Cerebellar nuclear complex (tissue), 1 donor: ENCODE measurements around the gene GPC3.

ENCODE experiments used
- DNase-seq, 2 experiments: peaks; one replicate each; lab custom pipeline; 2025; lab: John Stamatoyannopoulos, UW

The GPC3 gene

DNA sequence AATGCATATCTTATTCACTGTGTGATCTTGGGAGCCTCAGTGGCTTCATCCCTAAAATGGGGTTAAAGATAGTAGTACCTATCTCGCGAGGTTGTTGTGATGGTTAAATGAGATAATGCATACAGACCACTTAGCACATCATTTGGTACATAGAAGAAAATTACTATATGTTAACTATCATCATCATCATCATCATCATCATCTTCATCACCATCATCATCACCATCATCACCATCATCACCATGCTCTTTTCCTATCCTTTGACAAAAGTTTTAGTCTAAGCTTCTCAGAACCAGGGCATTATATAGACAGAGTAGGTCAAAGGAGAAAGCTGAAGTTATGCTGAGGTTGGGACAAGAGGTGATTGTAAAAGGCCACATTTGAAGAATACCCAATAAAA lies 145.0 kb downstream of the GPC3 start:
- no peak for DNase-seq

DNA sequence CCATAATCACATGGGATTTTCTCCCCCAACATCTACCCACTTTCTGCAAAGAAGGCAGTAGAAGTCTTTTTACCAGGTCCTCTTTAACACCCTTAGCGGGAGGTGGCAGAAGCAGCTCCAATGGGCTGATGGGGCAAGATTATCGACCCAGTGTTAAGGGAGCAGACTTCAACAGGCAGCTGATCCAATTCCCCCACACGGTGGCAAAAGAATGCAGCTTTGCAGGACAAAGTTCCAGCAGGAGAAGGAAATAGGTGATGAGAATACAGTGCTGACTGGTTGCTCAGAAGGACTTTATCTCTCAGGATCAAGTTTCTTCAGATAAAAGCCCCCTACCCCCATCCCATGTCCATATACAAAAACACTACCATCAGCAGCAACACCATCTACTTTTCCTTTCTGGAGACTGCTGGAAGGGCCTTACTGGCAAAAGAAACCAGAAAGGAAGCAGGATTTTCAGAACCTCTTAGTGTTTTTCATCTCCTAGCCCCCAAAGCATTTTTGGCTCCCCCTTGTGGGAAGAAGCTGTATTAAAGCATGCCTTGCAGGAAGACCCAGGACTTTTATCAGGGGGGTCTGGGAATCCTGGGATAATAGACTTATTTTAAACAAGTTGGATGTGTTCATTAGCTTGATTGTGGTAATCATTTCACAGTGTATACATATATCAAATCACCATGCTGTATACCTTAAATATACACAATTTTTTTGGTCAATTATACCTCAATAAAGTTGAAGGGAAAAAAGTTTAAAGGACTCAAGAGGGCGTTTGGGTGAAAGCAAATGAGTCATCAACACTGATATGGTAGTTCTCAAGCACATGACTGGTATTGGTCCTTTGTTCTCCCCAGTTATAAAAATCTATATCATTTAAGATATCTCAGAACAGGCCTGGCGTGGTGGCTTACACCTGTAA lies 146.4 kb downstream of the GPC3 start:
- DNase-seq: no peak

DNA sequence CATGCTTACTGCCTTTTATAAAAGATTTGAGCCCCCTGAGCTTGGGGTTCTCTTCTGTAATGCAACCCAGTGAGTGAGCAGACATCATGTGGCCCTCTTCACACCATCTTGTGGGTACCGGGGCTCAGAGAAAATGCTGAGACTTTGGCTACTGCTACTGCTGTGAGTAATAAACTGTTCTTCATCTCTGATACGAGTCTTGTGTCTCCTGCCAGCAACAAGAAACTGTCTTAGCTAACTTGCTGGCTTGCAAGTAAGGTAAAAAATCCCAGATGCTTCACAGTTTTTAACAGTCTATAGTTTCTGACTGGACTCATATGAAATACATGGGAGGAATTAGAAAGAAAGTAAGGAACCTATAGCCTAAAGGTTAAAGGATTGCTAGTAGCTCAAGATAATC lies 148.3 kb downstream of the GPC3 start:
- no peak for DNase-seq

DNA sequence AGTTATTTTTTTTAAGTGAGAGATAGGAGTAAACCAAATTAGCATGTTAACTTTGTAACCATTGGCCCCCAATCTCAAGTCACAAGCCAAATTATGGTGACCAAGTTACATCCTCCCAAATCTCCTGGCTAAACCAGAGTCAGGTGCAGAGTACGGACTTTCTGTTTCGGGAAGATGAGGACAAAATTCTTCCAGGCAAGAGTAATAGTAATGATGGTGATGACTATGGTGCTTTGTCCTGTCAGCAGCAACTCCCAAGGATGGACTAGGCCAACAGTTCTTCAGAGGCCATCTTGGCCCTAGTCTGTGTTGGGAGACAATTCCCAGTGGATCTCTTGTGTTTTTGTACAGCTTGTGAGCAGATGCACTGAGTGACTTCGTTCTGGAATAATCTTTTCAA lies 148.8 kb downstream of the GPC3 start:
- DNase-seq: no peak

DNA sequence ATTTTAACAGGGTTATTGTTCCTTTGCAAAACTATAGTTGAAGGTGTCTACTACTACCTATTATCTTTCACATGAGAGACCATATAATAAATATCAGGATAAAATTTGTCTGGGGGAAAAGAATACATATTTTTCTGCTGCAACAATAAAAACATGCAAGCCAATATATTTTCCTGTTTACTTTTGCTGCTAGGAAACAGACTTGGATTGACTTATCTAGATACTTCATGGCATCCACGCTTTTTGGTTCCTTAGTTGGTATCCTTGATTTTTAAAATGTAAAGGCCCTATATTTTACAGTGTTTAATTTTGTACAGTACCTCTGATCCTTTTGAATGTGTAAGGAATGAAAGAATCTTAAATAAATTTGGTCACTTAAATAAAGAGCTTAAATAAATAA lies 150.6 kb downstream of the GPC3 start:
- no peak for DNase-seq

DNA sequence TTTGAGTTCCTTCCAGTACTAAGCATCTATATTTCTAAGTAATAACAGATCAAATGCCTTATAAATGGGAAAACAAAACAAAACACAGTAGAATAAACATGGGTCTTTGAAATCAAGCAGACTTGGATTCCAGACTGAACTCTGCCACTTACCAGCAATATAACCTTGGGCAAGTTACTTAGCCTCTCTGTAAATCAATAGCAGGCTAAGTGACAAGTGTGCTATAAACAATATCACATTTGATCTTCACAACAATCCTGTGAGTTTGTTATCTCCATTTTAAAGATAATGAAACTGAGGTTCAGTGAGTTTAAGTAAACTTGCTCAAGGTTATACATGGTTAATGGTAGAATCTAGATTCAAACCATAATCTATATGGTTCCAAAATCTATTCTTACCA lies 165.8 kb downstream of the GPC3 start:
- DNase-seq: no peak

DNA sequence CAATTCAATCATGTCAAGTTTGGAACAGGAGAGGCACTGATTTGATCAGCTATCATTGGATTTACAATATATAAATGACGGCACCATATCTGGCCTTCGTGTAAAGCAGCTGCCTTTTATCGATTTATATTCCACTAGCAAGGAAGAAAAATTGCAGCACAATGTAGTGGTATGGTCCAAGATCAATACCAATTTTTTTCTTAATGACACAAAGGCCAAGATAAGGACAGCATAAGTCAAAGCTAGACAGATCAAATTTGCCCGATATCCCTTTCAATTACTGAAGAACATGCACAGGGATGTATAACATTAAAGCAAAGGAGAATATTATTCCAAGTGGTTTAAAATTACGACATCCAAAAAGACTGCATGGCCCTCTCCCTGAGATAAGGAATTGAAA lies 167.4 kb downstream of the GPC3 start:
- DNase-seq: no peak

DNA sequence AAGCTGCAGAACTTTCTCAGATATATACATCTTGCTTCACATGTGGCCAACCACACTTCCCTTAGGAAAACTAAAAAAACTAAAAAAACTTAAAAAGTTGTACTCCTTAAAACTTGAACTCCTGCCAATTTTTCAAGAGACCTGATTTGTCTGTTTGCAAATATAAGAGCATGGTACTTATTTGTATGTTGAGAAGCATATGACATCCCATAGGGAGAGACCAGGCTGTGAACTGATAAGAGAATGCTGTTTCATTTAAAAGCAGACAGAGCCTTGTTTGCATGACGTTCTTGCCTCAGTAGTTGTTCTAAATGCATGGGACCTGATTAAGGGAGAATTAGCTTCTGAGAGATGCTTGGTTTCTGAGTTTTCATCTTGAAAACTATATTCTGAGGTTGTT lies 169.9 kb downstream of the GPC3 start:
- DNase-seq: no peak

DNA sequence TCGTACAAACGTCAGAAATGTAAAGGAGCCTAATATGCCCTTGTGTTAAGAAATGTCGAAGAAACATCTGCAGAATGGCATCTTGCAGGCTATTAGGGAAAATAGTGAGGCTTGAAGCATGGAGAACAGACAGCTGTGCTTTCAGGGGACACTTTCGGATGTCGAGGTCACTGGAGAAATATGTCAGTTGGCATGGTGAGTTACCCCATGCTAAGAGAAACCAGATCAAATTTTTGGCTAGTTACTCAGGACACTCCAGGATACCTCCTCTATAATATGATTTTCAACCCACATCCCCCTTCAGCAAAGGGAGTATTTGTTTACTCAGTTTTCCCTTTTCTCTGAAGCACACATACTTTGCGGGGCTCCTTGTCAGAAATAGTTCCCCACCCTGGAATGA lies 171.4 kb downstream of the GPC3 start:
- no peak for DNase-seq

DNA sequence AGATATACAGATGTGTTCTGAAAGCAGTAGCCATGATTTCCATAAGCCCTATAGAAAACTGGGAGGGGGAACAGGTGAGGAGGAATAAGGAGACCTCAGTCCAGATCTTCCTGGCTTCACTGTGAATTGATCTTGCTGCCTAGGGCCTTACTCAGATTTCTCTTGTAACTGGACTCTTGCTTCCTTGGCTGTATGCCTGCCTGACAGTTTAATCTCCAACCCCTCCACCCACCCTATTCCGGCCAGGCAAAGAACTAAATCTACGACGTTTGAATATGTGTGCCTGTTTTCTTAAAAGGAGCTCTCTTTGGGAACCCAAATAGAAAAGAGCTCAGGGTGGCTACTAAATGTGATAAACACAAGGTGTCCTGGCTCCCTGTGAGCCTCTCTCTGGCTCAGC lies 173.0 kb downstream of the GPC3 start:
- no peak for DNase-seq

DNA sequence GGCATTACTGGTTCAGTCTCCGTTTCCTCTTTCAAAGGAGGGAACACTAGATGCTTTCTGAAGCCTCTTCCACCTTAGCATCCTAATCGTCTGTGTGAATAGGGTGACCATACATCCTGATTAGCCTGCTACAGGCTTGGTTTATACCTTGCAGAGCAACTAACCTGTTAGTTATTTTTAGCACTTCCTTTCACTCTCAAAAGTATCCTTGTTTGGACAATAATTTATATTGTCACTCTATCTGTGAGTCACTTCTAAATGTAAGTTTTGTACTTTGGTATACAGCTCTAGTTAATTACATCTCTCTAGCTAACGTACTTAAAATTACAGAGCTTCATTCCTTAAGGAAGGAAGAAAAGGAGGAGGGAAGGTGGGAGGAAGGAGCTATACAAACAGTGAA lies 174.5 kb downstream of the GPC3 start:
- no peak for DNase-seq

DNA sequence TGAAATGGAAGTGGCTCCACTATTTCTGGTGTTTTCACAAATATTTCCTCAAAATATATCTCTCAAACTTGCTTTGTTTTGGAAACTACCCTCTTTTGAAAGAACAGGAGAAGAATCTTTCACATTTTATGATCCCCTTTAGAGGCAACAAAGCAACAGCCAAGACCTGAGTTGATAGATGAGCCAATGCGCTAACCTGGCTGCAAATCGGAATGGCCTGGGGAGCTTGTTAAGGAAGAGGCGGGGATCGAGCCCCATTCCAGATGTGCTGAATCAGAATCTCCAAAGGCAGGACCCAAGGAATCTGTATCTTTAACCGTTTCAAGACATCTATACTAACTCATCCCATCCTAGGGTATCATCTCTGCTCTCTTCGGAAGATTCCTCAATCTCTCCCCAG lies 181.3 kb downstream of the GPC3 start:
- DNase-seq: no peak

DNA sequence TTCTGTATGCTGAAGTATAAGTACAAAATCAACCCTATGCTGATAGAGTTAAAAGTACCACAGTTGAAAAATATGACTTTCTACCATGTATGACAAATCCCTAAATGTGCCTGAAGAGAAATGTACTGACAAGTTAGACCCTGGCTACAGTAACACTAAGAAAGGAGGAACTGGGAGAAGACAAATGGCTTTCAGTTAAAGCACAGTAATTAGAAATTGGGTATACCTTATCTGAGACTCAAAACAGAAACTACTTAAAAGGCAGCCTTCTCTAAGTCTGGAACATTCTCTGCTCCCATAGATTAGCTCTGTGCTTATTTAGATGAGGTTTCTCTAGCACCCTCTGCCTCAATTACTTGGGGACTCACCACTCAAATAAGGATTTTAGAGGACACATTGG lies 189.1 kb downstream of the GPC3 start:
- no peak for DNase-seq

DNA sequence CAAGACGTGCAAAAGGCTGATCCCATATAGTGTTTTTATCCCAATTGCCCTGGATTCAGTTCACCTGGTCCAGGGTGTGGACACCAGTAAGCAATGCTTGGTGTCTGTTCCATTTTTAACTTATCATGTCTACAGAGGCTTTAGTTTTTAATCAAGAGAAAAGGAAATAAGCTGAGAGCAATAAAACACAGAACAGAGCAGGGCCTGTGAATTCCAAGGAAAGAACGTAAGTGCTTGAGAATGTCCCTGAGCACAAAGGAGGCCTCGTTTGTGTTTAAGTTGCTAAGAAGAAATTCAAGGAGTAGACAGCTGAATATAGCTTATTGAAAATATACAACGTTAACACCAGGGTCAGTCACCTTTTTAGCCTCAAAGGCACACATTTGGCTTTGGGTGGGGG lies 191.3 kb downstream of the GPC3 start:
- no peak for DNase-seq

DNA sequence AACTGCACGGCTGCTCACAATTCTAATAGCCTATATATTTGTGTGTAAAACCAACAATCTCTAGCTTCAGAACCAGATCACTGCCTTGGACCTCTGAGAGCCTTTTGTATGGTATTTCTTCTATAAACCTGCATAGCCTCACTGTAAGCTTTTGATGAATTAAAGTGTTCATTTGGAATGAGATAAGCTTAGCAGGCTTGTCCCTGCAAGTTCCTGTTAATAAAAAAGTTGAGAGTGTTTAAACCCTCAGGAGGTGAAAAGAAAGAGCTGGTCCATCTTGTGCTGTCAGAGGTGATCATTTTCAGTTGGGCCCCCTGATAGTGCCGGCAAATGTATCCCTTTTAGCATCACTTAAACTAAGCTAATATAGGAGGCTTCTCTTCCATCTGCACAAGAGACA lies 191.8 kb downstream of the GPC3 start:
- no peak for DNase-seq

DNA sequence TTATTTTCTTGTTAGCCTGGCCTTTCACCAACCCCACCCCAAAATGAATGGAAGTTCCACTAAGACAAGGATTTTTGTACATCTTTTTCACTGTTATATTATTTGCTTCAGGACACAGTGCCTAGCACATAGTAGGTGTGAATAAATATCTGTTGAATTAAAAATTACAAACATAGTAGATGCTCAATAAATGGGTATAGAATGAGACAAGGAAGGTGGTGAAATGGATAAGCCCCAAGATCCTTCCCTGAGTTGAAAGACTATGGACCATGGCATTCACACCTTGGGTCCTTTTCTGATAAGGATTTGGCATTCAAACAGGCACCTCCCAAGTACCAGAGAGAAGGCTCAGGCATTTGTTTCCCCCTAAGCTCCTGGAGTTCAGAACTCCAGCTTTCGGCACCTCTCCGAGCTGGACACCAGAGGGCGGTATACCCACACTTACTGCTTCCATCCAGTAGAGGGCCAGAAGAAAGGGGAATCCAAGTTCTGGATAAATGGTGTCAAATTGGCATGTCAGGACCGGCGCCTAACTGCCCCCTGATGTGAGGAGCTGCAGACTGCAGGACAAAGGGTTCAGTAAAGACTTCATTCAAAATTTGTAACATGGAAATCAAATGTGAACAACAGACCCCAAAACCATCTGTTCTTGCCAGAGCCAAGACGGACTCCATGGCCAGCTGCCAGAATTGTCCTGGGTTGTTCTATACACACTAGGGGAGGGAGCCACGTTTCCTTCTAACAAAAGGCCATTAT lies 193.0 kb downstream of the GPC3 start:
- DNase-seq: no peak

DNA sequence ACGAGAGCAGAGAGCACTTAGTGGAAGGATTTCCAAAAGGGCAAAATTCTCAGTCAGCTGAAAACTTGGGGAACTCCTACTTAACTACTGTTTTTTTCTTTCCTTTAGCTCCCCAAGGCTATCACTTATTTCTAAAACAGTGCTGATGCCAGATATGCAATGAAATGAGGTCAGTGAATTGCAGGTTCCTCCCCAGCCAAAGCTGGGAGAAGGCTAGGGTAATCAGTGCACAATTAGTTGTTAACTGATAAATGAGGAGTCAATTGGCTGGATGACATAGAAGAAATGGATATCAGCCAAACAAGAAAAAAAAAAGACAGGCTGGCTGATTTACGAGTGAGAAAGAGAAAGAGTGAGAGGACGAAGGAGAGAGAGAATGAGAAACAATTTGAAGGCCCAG lies 195.6 kb downstream of the GPC3 start:
- no peak for DNase-seq

DNA sequence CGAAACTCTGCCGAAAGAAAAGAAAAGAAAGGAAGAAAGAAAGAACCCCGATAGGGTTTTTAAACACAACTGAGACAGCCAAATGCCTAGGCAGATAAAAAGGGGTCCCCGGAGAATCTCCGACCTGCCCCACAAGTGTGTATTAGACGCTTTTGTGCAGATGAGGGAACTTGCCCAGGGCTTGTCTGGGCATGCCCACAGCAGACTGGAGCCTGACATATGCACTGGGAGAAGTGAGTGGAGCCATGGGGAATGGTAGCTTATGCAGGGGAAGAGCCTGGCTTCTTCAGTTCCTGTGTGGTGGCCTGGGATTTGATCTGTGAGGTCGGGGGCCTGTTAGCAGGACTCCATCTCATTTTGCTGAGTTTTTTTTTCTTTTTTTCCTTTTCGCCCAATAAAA lies 199.0 kb downstream of the GPC3 start:
- no peak for DNase-seq

DNA sequence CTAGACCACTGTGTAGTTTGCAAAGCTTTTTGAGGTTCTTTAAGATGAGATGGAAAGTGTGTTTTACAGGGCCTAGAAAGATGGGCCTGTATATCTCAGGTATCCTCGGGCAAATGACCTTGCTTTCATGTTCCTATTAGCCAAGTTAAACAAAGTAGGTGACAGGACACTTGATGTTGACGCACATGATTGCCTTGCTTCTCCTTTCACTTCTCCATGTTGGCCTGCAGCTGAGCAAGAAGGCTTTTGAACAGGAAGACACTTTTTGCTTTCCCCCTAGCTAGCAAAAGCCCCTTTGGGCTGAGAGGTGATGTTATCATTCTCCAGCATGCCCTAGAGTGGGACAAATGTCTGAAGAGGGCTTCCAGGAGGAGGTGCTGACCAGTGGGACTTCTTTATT lies 202.1 kb downstream of the GPC3 start:
- DNase-seq: no peak

DNA sequence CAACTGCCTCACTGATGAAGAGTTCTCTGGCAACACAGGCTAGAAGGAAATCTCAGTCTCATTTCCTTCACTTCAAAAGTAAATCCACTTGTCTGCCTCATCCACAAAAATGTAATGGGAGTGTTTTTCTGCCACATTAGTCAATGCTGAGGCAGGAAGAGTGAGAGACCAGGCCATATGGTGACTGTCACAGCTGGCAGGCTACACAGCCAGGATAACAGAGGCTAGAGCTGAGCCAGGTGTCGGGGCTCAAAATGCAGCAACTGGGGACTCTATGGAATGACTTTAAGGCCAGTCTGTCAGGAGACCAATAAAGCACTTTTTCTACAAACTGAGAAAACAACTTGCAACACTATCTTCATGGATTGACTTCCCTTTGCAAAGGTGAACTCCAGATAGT lies 204.2 kb downstream of the GPC3 start:
- DNase-seq: no peak

DNA sequence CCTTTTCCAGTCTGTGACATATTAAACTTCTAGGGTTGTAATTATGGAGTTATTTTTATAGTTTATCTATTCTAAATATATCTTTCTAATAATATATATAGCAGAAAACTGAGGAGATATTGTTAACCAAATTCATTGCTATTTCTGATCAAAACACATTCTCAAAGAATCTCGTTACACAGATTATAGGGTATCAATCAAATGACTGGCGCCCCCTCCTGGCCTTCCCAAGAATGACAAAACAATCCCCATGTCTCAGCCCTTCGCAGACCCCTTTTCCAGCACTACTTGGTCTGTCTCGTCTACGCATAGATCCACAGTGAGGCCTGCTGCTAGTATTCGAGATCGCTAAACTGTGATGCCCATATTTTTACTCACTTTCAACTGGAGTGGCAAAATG lies 209.3 kb downstream of the GPC3 start:
- no peak for DNase-seq

DNA sequence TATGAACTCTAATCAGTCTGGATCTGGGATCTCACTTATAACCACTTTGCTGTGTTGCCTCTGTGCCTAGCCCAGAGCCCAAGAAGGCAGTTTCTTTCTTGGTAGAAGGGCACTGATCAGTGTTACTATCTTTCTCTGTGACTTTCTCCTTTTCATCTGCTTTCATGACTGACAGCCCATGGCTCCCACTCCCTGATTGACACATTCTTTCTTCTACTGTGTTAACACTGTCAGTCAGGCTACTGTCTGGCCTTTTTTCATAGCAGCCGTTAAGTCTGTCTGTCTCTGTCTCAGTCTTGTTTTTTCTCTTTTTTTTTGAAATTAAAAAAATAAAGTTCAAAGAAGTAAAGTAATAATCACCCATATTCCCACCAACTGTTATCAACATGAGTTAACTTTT lies 210.6 kb downstream of the GPC3 start:
- DNase-seq: no peak

DNA sequence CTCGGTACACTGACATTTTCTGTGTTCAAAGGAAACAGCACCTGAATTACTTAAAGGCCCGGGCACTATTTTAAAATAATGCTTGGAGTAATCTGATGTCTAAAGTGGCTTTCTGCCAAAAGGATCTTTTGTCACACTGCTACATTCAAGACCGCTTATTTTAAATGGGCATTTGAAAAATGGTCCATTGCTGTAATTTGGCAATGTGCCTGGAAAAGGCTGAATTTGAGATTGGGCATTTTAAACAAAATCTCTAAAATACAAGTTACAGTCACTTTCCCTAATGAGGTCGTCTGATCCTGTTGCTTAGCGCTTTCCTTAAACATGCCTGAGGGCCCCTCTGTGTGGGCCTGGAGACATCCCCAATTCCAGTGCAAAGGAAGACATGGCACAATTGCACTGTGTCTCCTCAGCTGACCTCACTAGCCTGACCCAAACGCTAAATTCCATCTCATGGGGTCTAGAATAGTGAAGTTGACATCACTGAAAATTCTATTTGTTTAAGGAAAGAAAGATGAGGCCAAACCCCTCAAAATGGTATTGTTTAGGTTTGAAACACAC lies 214.2 kb downstream of the GPC3 start:
- no peak for DNase-seq
